SKM-1 treated with dmso at 0.1 percent for 144 hours (cell line): Measurements from ENCODE around the gene SLX4.

Source experiments
- DNase-seq: peaks from one replicate; lab custom pipeline; 2025; ENCODE audit not compliant: unreplicated experiment; lab: John Stamatoyannopoulos, UW

SLX4 gene

GRCh38 chr16:3561626-3562025 lies 49.8 kb downstream of the SLX4 start:
- DNase-seq, result no peak

- no peak for DNase-seq
These were observed 57.0 kb downstream of the SLX4 start for GRCh38 chr16:3554351-3554928.

- DNase-seq, result no peak
These were observed 58.1 kb downstream of the SLX4 start for GRCh38 chr16:3553138-3553923.

GRCh38 chr16:3550851-3551847 lies 60.3 kb downstream of the SLX4 start:
- no peak for DNase-seq

- DNase-seq, result no peak
These were observed 61.5 kb downstream of the SLX4 start for GRCh38 chr16:3549906-3550305.

- DNase-seq, result no peak
These were observed 62.5 kb downstream of the SLX4 start for GRCh38 chr16:3548859-3549258.

- DNase-seq, result no peak
These were observed 63.0 kb downstream of the SLX4 start for GRCh38 chr16:3548445-3548844.

- DNase-seq, result no peak
These were observed 64.3 kb downstream of the SLX4 start for GRCh38 chr16:3546986-3547682.

- no peak for DNase-seq
These were observed 68.6 kb downstream of the SLX4 start for GRCh38 chr16:3542601-3543373.

GRCh38 chr16:3541527-3542155 lies 69.8 kb downstream of the SLX4 start:
- no peak for DNase-seq

GRCh38 chr16:3538222-3538621 lies 73.2 kb downstream of the SLX4 start:
- no peak for DNase-seq

- DNase-seq, result no peak
These were observed 74.6 kb downstream of the SLX4 start for GRCh38 chr16:3536851-3537250.

- DNase-seq, result no peak
These were observed 75.1 kb downstream of the SLX4 start for GRCh38 chr16:3536271-3536731.

GRCh38 chr16:3534126-3534525 lies 77.3 kb downstream of the SLX4 start:
- DNase-seq, result no peak

- no peak for DNase-seq
These were observed 78.7 kb downstream of the SLX4 start for GRCh38 chr16:3532741-3533140.
